Lower leg skin (tissue), 4 donors: ENCODE results near the gene ABR. TPM values are rescaled to one million over a fixed set of nuclear protein-coding genes. Genes with fewer than 3 reads are reported as not detected.

ENCODE experiments used
- DNase-seq, 2 donors: peaks; one replicate each; pipeline ENCODE4 v3.0.0-alpha.2; 2019; ENCODE audit warnings: low spot score in 2 of 2
- H3K4me3 ChIP-seq: fragments of 200-600 bp; sonication (generic); 2 replicates; pipeline ENCODE4 v1.5.1; 2017; ENCODE audit warnings: mild to moderate bottlenecking, low read depth; ENCODE audit not compliant: poor library complexity, severe bottlenecking
- POLR2A ChIP-seq, 2 donors: fragments of 450-650 bp; IDR thresholded peaks; one replicate each; pipeline ENCODE4 v1.6.1; 2016 to 2017; ENCODE audit warnings: antibody characterized with exemption in 2 of 2, mild to moderate bottlenecking in 1 of 2, moderate library complexity in 1 of 2
- WGBS, 2 donors: methylation state at CpG; one replicate each; pipeline ENCODE4 v1.1.5; 2018; 5-methylcytosine and 5-hydroxymethylcytosine counted together
- intact Hi-C: fragments of 100-400 bp; cut with DNase I; formaldehyde crosslinking; loops from one replicate; pipeline ENCODE4 v1.15.0; 2023; ENCODE audit warnings: low total_unique reads
- total RNA-seq, 4 donors: library from RNA; depleted of rRNA; stranded (reverse); fragments of >200 nt; gene quantifications; one replicate each; pipeline ENCODE4 v1.1.0, GENCODE V29; 2016
- TF ChIP-seq, protein P1 (sequence below), 3 donors: fragments of 450-650 bp; IDR thresholded peaks; one replicate each; pipeline ENCODE4 v1.5.1; 2016; ENCODE audit warnings: antibody characterized with exemption in 3 of 3, mild to moderate bottlenecking in 3 of 3, moderate library complexity in 2 of 3

ABR gene
- total RNA-seq, 4 donors from 2014 or later: 60.9 to 98.8 (median 88.3) TPM

DNA sequence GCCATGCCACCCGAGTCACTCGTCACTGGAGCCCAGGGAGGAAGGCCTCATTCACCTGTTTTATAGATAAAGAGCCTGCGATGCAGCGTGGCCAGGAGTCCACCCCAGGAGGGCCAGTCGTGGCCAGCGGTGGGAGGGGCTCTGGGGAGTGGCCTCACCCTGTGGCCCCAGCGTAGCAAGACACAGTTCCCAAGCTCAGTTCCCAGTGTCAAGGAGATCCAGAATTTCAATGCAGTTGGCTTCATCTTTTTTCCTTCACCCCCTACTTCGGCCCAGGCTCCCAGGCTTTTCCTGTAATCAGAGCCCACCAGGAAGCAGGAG lies 84.0 kb downstream of the ABR start:
- intact Hi-C loops: no loop called here
- no peak for DNase-seq
- no peak overlapping the region for H3K4me3 ChIP-seq
- no peak for TF ChIP-seq POLR2A (IDR thresholded peaks at IDR 0.05)
- TF ChIP-seq, protein P1, sequence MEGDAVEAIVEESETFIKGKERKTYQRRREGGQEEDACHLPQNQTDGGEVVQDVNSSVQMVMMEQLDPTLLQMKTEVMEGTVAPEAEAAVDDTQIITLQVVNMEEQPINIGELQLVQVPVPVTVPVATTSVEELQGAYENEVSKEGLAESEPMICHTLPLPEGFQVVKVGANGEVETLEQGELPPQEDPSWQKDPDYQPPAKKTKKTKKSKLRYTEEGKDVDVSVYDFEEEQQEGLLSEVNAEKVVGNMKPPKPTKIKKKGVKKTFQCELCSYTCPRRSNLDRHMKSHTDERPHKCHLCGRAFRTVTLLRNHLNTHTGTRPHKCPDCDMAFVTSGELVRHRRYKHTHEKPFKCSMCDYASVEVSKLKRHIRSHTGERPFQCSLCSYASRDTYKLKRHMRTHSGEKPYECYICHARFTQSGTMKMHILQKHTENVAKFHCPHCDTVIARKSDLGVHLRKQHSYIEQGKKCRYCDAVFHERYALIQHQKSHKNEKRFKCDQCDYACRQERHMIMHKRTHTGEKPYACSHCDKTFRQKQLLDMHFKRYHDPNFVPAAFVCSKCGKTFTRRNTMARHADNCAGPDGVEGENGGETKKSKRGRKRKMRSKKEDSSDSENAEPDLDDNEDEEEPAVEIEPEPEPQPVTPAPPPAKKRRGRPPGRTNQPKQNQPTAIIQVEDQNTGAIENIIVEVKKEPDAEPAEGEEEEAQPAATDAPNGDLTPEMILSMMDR (IDR thresholded peaks at IDR 0.05): no peak
- 49 to 59% methylated on average over 8 of the region's 8 CpGs for WGBS, 2 donors

GRCh38 chr17:1095090-1095852 lies 84.5 kb downstream of the ABR start:
- 68 to 74% methylated on average over 28 to 31 of the region's 31 CpGs for WGBS, 2 donors
- no peak overlapping the region for H3K4me3 ChIP-seq
- TF ChIP-seq, protein P1 (IDR thresholded peaks at IDR 0.05): no peak
- TF ChIP-seq POLR2A (IDR thresholded peaks at IDR 0.05): no peak
- intact Hi-C loops: no loop called here
- DNase-seq: no peak

DNA sequence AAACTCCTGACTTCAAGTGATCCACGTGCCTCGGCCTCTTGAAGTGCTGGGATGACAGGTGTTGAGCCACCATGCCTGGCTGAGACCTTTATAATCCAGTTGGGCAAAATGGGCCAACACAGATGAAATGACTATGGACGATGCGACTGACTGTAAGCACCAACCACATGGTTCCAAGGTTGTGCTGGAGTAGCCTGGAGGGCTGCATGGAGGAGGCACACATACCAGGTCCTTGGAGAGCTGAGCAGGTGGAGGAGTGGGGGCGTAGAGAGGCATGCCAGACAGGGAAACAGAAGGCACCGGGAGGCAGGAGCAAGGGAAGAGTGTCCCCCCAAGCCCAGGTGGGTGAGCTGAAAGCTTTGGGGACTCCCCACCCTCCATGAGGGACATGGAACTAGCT lies 85.2 kb downstream of the ABR start:
- WGBS, 2 donors: 87 to 96% methylated on average over 6 of the region's 6 CpGs
- H3K4me3 ChIP-seq: no peak overlapping the region
- no peak for DNase-seq
- TF ChIP-seq POLR2A (IDR thresholded peaks at IDR 0.05): no peak
- TF ChIP-seq, protein P1 (IDR thresholded peaks at IDR 0.05): no peak
- intact Hi-C loops: no loop called here

DNA sequence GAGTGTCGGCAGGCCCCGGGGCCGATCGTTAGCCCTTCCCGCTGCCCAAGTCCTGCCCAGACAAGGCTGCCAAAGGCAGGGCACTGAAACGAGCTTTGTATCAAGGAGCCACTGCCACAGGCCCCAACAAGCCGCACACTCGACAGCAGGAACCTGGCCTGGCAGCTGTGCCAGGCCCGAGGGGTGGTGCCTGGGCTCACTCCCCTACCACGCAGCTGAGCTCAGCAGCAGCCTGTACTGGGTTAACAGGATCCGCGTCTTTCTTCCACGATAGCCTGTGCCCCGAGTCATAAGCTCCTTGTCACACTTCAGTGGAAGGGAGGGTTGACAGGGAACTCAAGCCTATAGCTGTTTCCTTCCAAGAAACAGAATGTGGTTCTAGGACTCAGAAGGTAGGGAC lies 87.9 kb downstream of the ABR start:
- H3K4me3 ChIP-seq: no peak overlapping the region
- WGBS, 2 donors: 40 to 47% methylated on average over 14 of the region's 14 CpGs
- intact Hi-C loops: no loop called here
- TF ChIP-seq POLR2A (IDR thresholded peaks at IDR 0.05): no peak
- TF ChIP-seq, protein P1 (IDR thresholded peaks at IDR 0.05): no peak
- no peak for DNase-seq

DNA sequence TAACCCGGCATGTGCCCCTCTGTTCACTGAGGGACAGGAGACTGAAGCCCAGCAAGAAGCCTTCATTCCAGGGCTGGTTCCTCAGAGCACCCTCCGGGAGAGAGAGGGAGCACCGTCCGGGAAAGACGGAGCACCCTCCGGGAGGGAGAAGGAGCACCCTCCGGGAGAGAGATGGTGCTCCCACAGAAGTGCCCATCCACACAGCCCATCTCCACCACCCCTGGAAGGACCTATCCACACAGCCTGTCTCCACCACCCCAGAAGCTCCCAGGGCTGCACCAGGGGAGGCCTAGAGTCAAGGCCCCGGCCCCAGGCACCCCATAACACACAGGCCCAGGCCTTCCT lies 88.6 kb downstream of the ABR start:
- intact Hi-C loops: no loop called here
- H3K4me3 ChIP-seq: no peak overlapping the region
- WGBS, 2 donors: 68 to 72% methylated on average over 7 to 8 of the region's 8 CpGs
- no peak for DNase-seq
- TF ChIP-seq POLR2A (IDR thresholded peaks at IDR 0.05): no peak
- TF ChIP-seq, protein P1 (IDR thresholded peaks at IDR 0.05): no peak
